ENCODE data around the gene STK16. TPM values are rescaled to one million over a fixed set of nuclear protein-coding genes. Genes with fewer than 3 reads are reported as not detected.

Gene STK16
- total RNA-seq, 4 donors from 2014 or later: 10.9 to 22.9 (median 16.1) TPM

GRCh38 chr2:219289195-219289536, 43.9 kb downstream of the STK16 start:
- Histone ChIP-seq H3K27ac (peak overlapping the region; percentile 42), H3K27me3 (no peaks in the 10 kb centered on the region), H3K4me3 (no peak overlapping the region), H3K36me3 (peaks cover 11% of the 10 kb centered on the region), H3K4me1 (peaks cover 61% of the 10 kb centered on the region), H3K9me3 (no peaks in the 10 kb centered on the region)
- TF ChIP-seq POLR2A (IDR thresholded peaks at IDR 0.05): no peak
- no peak for TF ChIP-seq CTCF (IDR thresholded peaks at IDR 0.05)
- no peak for TF ChIP-seq EP300 (IDR thresholded peaks at IDR 0.05)
- TF ChIP-seq POLR2AphosphoS5 (IDR thresholded peaks at IDR 0.05): no peak
- DNase-seq (ENCODE audit: low spot score in 2 of 2): no peak
- WGBS: 82% methylated on average over 4 of the region's 6 CpGs

- 14% methylated on average over 15 of the region's 16 CpGs for WGBS
Observed at GRCh38 chr2:219289537-219290361, 44.5 kb downstream of the STK16 start.

GRCh38 chr2:219290381-219291171, 45.3 kb downstream of the STK16 start:
- no peaks in the 10 kb centered on the region for H3K36me3 ChIP-seq
- H3K9me3 ChIP-seq: no peaks in the 10 kb centered on the region
- peak; percentile 53 to 72 for DNase-seq (ENCODE audit: low spot score in 2 of 2)
- H3K4me1 ChIP-seq: peaks cover 59% of the 10 kb centered on the region
- H3K27ac ChIP-seq: peak overlapping the region; percentile 42
- 88% methylated on average over 16 of the region's 16 CpGs for WGBS
- no peak overlapping the region for H3K4me3 ChIP-seq
- no peak for TF ChIP-seq POLR2AphosphoS5 (IDR thresholded peaks at IDR 0.05)
- no peak for TF ChIP-seq CTCF (IDR thresholded peaks at IDR 0.05)
- no peak for TF ChIP-seq POLR2A (IDR thresholded peaks at IDR 0.05)
- no peak for TF ChIP-seq EP300 (IDR thresholded peaks at IDR 0.05)
- no peaks in the 10 kb centered on the region for H3K27me3 ChIP-seq

More at GRCh38 chr2:219289537-219290361, 44.5 kb downstream of the STK16 start:
- Histone ChIP-seq H3K9me3 (no peaks in the 10 kb centered on the region), H3K27me3 (no peaks in the 10 kb centered on the region), H3K27ac (peak overlapping the region; percentile 42), H3K36me3 (peaks cover 5% of the 10 kb centered on the region), H3K4me3 (no peak overlapping the region), H3K4me1 (peaks cover 61% of the 10 kb centered on the region)
- no peak for TF ChIP-seq POLR2A (IDR thresholded peaks at IDR 0.05)
- no peak for TF ChIP-seq EP300 (IDR thresholded peaks at IDR 0.05)
- TF ChIP-seq CTCF (IDR thresholded peaks at IDR 0.05): no peak
- no peak for TF ChIP-seq POLR2AphosphoS5 (IDR thresholded peaks at IDR 0.05)
- peak; percentile 81 to 83 for DNase-seq (ENCODE audit: low spot score in 2 of 2)

GRCh38 chr2:219291394-219291793, 46.1 kb downstream of the STK16 start:
- H3K4me3 ChIP-seq: no peak overlapping the region
- H3K4me1 ChIP-seq: peaks cover 50% of the 10 kb centered on the region
- no peaks in the 10 kb centered on the region for H3K9me3 ChIP-seq
- H3K27me3 ChIP-seq: no peaks in the 10 kb centered on the region
- DNase-seq (ENCODE audit: low spot score in 2 of 2): peak in 1 of 2 donors; percentile 56
- TF ChIP-seq EP300 (IDR thresholded peaks at IDR 0.05) (no peak), POLR2A (IDR thresholded peaks at IDR 0.05) (no peak)
- 89% methylated on average over 7 of the region's 7 CpGs for WGBS
- no peaks in the 10 kb centered on the region for H3K36me3 ChIP-seq
- H3K27ac ChIP-seq: no peak overlapping the region

GRCh38 chr2:219291910-219292490, 46.7 kb downstream of the STK16 start:
- no peak for TF ChIP-seq EP300 (IDR thresholded peaks at IDR 0.05)
- no peak for TF ChIP-seq CTCF (IDR thresholded peaks at IDR 0.05)
- TF ChIP-seq POLR2A (IDR thresholded peaks at IDR 0.05): no peak
- no peak for TF ChIP-seq POLR2AphosphoS5 (IDR thresholded peaks at IDR 0.05)
- DNase-seq (ENCODE audit: low spot score in 2 of 2): peak in 1 of 2 donors; percentile 55
- WGBS: 76% methylated on average over 4 of the region's 4 CpGs
- Histone ChIP-seq H3K4me3 (no peak overlapping the region), H3K27me3 (no peaks in the 10 kb centered on the region), H3K9me3 (no peaks in the 10 kb centered on the region), H3K4me1 (peaks cover 44% of the 10 kb centered on the region), H3K36me3 (no peaks in the 10 kb centered on the region), H3K27ac (no peak overlapping the region)

All from suprapubic skin (tissue), 4 donors.